MM.1S (cell line): ENCODE measurements around the gene MARCHF10.

Source experiments
- EZH2phosphoT487 ChIP-seq: fragments of 300-600 bp; sonication (generic); IDR thresholded peaks from 2 replicates; pipeline ENCODE4 v1.6.1; 2018; ENCODE audit warnings: antibody characterized with exemption, low read length
- TF ChIP-seq, protein P1 (sequence below): fragments of 300-600 bp; sonication (generic); IDR thresholded peaks from 2 replicates; pipeline ENCODE4 v1.5.1; 2016; ENCODE audit warnings: antibody characterized with exemption, low read length, mixed read lengths

DNA sequence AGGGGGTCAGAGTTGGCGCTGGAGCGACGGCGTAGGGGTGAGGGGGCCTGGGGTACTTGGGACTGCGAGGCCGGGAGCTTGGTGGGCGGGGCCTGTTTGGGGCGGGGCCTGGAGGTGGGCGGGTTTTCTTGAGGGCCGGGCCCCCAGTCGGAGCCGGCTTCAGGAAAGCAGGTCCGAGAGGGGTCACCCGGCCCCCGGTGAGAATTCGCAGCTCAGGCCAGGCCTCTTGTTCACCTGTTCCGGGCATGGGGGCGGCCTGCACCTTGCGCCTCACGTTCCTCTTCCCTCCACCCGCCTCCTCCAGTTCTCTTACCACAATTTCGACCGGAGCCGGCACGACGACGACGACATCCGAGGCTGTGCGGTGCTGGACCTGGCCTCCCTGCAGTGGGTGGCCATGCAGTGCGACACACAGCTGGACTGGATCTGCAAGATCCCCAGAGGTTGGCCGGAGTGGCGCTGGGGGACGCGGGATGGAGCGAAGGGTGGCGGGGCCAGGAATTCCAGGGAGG, 128.2 kb downstream of the MARCHF10 start:
- TF ChIP-seq, protein P1, sequence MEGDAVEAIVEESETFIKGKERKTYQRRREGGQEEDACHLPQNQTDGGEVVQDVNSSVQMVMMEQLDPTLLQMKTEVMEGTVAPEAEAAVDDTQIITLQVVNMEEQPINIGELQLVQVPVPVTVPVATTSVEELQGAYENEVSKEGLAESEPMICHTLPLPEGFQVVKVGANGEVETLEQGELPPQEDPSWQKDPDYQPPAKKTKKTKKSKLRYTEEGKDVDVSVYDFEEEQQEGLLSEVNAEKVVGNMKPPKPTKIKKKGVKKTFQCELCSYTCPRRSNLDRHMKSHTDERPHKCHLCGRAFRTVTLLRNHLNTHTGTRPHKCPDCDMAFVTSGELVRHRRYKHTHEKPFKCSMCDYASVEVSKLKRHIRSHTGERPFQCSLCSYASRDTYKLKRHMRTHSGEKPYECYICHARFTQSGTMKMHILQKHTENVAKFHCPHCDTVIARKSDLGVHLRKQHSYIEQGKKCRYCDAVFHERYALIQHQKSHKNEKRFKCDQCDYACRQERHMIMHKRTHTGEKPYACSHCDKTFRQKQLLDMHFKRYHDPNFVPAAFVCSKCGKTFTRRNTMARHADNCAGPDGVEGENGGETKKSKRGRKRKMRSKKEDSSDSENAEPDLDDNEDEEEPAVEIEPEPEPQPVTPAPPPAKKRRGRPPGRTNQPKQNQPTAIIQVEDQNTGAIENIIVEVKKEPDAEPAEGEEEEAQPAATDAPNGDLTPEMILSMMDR = no peak
- TF ChIP-seq EZH2phosphoT487 = no peak
